ENCODE data around the gene SOS1. TPM values are rescaled to one million over a fixed set of nuclear protein-coding genes. Genes with fewer than 3 reads are reported as not detected.
"Not testable (repeated sequence)": the region's sequence is repeated elsewhere in the genome, so short reads cannot be mapped to it uniquely, and the experiment has no call there.

The SOS1 gene
- total RNA-seq, 1 donor from 2014 or later, result 8.2 TPM

- DNase-seq (ENCODE audit: low read depth) (no peak), FAIRE-seq (no peak)
- no peak for TF ChIP-seq CTCF (IDR thresholded peaks at IDR 0.05; ENCODE audit: insufficient read depth, low read length, severe bottlenecking)
- no peaks in the 10 kb centered on the region for H3K27me3 ChIP-seq (ENCODE audit: control insufficient read depth, insufficient read depth, low read length)
- no peak overlapping the region for H3K4me3 ChIP-seq (ENCODE audit: low read depth, low read length)
- no peaks in the 10 kb centered on the region for H3K36me3 ChIP-seq (ENCODE audit: control insufficient read depth, insufficient read depth, low read length)
Measured at GRCh38 chr2:39156107-39156506, 35.3 kb upstream of the SOS1 start.

GRCh38 chr2:39155573-39155972, 34.7 kb upstream of the SOS1 start:
- H3K27me3 ChIP-seq (ENCODE audit: control insufficient read depth, insufficient read depth, low read length); FAIRE-seq; H3K36me3 ChIP-seq (ENCODE audit: control insufficient read depth, insufficient read depth, low read length); DNase-seq (ENCODE audit: low read depth); H3K4me3 ChIP-seq (ENCODE audit: low read depth, low read length): not testable (repeated sequence)

GRCh38 chr2:39154944-39155343, 34.1 kb upstream of the SOS1 start:
- H3K27me3 ChIP-seq (ENCODE audit: control insufficient read depth, insufficient read depth, low read length), result no peaks in the 10 kb centered on the region
- no peak overlapping the region for H3K4me3 ChIP-seq (ENCODE audit: low read depth, low read length)
- DNase-seq (ENCODE audit: low read depth), result no peak
- no peak for FAIRE-seq
- TF ChIP-seq CTCF (IDR thresholded peaks at IDR 0.05; ENCODE audit: insufficient read depth, low read length, severe bottlenecking), result no peak
- H3K36me3 ChIP-seq (ENCODE audit: control insufficient read depth, insufficient read depth, low read length), result no peaks in the 10 kb centered on the region

GRCh38 chr2:39153312-39153711, 32.5 kb upstream of the SOS1 start:
- no peaks in the 10 kb centered on the region for H3K27me3 ChIP-seq (ENCODE audit: control insufficient read depth, insufficient read depth, low read length)
- FAIRE-seq (no peak), DNase-seq (ENCODE audit: low read depth) (peak; percentile 37)
- no peak for TF ChIP-seq CTCF (IDR thresholded peaks at IDR 0.05; ENCODE audit: insufficient read depth, low read length, severe bottlenecking)
- H3K4me3 ChIP-seq (ENCODE audit: low read depth, low read length), result no peak overlapping the region
- H3K36me3 ChIP-seq (ENCODE audit: control insufficient read depth, insufficient read depth, low read length), result no peaks in the 10 kb centered on the region

- DNase-seq (ENCODE audit: low read depth), result no peak
- no peaks in the 10 kb centered on the region for H3K36me3 ChIP-seq (ENCODE audit: control insufficient read depth, insufficient read depth, low read length)
- TF ChIP-seq CTCF (IDR thresholded peaks at IDR 0.05; ENCODE audit: insufficient read depth, low read length, severe bottlenecking), result no peak
- H3K27me3 ChIP-seq (ENCODE audit: control insufficient read depth, insufficient read depth, low read length), result no peaks in the 10 kb centered on the region
- no peak for FAIRE-seq
- no peak overlapping the region for H3K4me3 ChIP-seq (ENCODE audit: low read depth, low read length)
Measured at GRCh38 chr2:39152504-39152903, 31.7 kb upstream of the SOS1 start.

- no peak overlapping the region for H3K4me3 ChIP-seq (ENCODE audit: low read depth, low read length)
- TF ChIP-seq CTCF (IDR thresholded peaks at IDR 0.05; ENCODE audit: insufficient read depth, low read length, severe bottlenecking), result no peak
- no peaks in the 10 kb centered on the region for H3K27me3 ChIP-seq (ENCODE audit: control insufficient read depth, insufficient read depth, low read length)
- FAIRE-seq (no peak), DNase-seq (ENCODE audit: low read depth) (no peak)
- H3K36me3 ChIP-seq (ENCODE audit: control insufficient read depth, insufficient read depth, low read length), result no peaks in the 10 kb centered on the region
Measured at GRCh38 chr2:39150890-39151497, 30.1 kb upstream of the SOS1 start.
